K562 (cell line): ENCODE measurements around the gene RSPH9.

Experiments used
- ATF6 ChIP-seq: sonication (generic); formaldehyde crosslinking; IDR thresholded peaks from 2 replicates; pipeline ENCODE4 v1.4.0; 2020; ENCODE audit warnings: mild to moderate bottlenecking, missing genetic modification reagents
- CTCF ChIP-seq, 3 experiments: IDR thresholded peaks in 2 of 3; conservative IDR thresholded peaks in 1 of 3; 2 replicates each; pipeline ENCODE4 v1.5.1; 2011 to 2012; ENCODE audit warnings: low read length in 3 of 3, mild to moderate bottlenecking in 3 of 3, control low read depth in 2 of 3, improper control_type of control experiment in 1 of 3, inconsistent platforms in 1 of 3, low read depth in 1 of 3, mixed read lengths in 1 of 3, moderate library complexity in 1 of 3; ENCODE audit not compliant: insufficient read depth in 2 of 3
- FOXM1 ChIP-seq, 2 experiments: fragments of 450-650 bp in 1 of 2; sonication (generic) in 1 of 2; formaldehyde crosslinking in 1 of 2; IDR thresholded peaks; 2 replicates each; pipeline versions ENCODE4 v1.6.1 to v1.9.0; 2017 to 2022; ENCODE audit warnings: low read depth in 2 of 2, mild to moderate bottlenecking in 2 of 2, missing genetic modification reagents in 1 of 2, moderate library complexity in 1 of 2
- POLR2A ChIP-seq: fragments of 450-650 bp; conservative IDR thresholded peaks from 2 replicates; pipeline ENCODE4 v1.6.1; 2016
- RAD21 ChIP-seq, 2 experiments: fragments of 250-450 bp in 1 of 2; fragments of 450-650 bp in 1 of 2; sonication (Bioruptor Pico) in 1 of 2; formaldehyde crosslinking in 1 of 2; IDR thresholded peaks in 1 of 2; conservative IDR thresholded peaks in 1 of 2; 2 replicates each; pipeline versions ENCODE4 v1.4.0 to v1.8.0; 2020 to 2022; ENCODE audit warnings: mild to moderate bottlenecking in 2 of 2, moderate library complexity in 1 of 2
- RNF219 ChIP-seq: fragments of 250-450 bp; sonication (Bioruptor Pico); IDR thresholded peaks from 2 replicates; pipeline ENCODE4 v1.5.0; 2022; ENCODE audit warnings: mild to moderate bottlenecking
- SPI1 ChIP-seq: IDR thresholded peaks from 2 replicates; pipeline ENCODE4 v1.6.1; 2011; ENCODE audit warnings: low read depth, low read length, control low read depth, borderline replicate concordance
- TAF7 ChIP-seq: fragments of 450-650 bp; IDR thresholded peaks from 2 replicates; pipeline ENCODE4 v1.6.1; 2016; ENCODE audit warnings: missing genetic modification characterization, missing compliant biosample characterization
- USF2 ChIP-seq: sonication (generic); formaldehyde crosslinking; IDR thresholded peaks from 2 replicates; pipeline ENCODE4 v1.5.0; 2020; ENCODE audit warnings: missing genetic modification reagents
- ZNF436 ChIP-seq: fragments of 250-450, 450-650 bp; sonication (Bioruptor Pico); formaldehyde crosslinking; IDR thresholded peaks from 2 replicates; pipeline ENCODE4 v1.7.0; 2020; ENCODE audit warnings: mild to moderate bottlenecking

- TF ChIP-seq CTCF (IDR thresholded peaks at IDR 0.05 in 2 of 3, conservative IDR thresholded peaks at IDR 0.05 in 1 of 3; ENCODE audit: insufficient read depth in 2 of 3, low read depth in 1 of 3, low read length in 3 of 3), result no peak
- no peak for TF ChIP-seq RNF219 (CRISPR knock-in tag)
- TF ChIP-seq USF2 (CRISPR knock-in tag), result no peak
- no peak for TF ChIP-seq ZNF436 (CRISPR knock-in tag)
- TF ChIP-seq ATF6 (CRISPR knock-in tag), result no peak
- no peak for TF ChIP-seq POLR2A
- TF ChIP-seq RAD21 (CRISPR knock-in tag; conservative IDR thresholded peaks at IDR 0.05 in 1 of 2, IDR thresholded peaks at IDR 0.05 in 1 of 2), result no peak; a peak in 1 of 4 replicates
- TF ChIP-seq FOXM1 (IDR thresholded peaks at IDR 0.05; ENCODE audit: low read depth), result peak; percentile 47; the same call in 1 of the 2 replicates
- no peak for TF ChIP-seq FOXM1 (CRISPR knock-in tag; IDR thresholded peaks at IDR 0.05; ENCODE audit: low read depth)
- peak; percentile 79 for TF ChIP-seq SPI1
- no peak for TF ChIP-seq TAF7 (tag)
Observed at GRCh38 chr6:43639984-43640800, 4.6 kb upstream of the RSPH9 start.
